MG63 (cell line): ENCODE measurements around the gene ZIC4. TPM values are rescaled to one million over a fixed set of nuclear protein-coding genes. Genes with fewer than 3 reads are reported as not detected.

Source experiments
- DNase-seq: peaks from one replicate; pipeline ENCODE4 v3.0.0-alpha.2; 2020
- H3K27me3 ChIP-seq: fragments of 250-450 bp; sonication (Bioruptor Pico); 2 replicates; pipeline ENCODE4 v1.5.1; 2020; ENCODE audit warnings: mild to moderate bottlenecking, moderate library complexity
- H3K36me3 ChIP-seq: fragments of 250-450 bp; sonication (Bioruptor Pico); 2 replicates; pipeline ENCODE4 v1.5.1; 2020; ENCODE audit warnings: mild to moderate bottlenecking, moderate library complexity
- H3K4me3 ChIP-seq: fragments of 250-450 bp; sonication (Bioruptor Pico); 2 replicates; pipeline ENCODE4 v1.5.1; 2020; ENCODE audit warnings: mild to moderate bottlenecking, moderate library complexity
- H3K9me3 ChIP-seq: fragments of 250-450 bp; sonication (Bioruptor Pico); 2 replicates; pipeline ENCODE4 v1.5.1; 2020; ENCODE audit warnings: mild to moderate bottlenecking, moderate library complexity
- total RNA-seq: library from RNA; depleted of rRNA; stranded (reverse); fragments of >200 nt; shearing (Covaris generic); gene quantifications from 2 replicates; pipeline ENCODE4 v1.2.3, GENCODE V29; 2014; ENCODE audit warnings: low replicate concordance

ZIC4 gene
- total RNA-seq, 1 experiment from 2014 or later: 2.2 TPM

DNA sequence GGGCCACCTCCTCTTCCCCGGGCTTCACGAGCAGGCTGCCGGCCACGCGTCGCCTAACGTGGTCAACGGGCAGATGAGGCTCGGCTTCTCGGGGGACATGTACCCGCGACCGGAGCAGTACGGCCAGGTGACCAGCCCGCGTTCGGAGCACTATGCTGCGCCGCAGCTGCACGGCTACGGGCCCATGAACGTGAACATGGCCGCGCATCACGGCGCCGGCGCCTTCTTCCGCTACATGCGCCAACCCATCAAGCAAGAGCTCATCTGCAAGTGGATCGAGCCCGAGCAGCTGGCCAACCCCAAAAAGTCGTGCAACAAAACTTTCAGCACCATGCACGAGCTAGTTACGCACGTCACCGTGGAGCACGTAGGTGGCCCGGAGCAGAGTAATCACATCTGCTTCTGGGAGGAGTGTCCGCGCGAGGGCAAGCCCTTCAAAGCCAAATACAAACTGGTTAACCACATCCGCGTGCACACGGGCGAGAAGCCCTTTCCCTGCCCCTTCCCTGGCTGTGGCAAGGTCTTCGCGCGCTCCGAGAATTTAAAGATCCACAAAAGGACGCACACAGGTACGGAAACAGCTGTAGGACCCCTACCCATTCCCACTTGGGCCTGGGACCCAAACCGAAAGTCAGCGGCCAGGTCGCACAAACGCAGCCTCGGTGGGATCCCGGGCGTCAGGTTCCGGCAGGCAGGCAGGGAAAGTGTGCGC is 4.3 kb upstream of the ZIC4 start:
- DNase-seq: peak; percentile 76
- peak overlapping the region; percentile 73 for H3K4me3 ChIP-seq
- H3K27me3 ChIP-seq: no peaks in the 10 kb centered on the region
- H3K9me3 ChIP-seq: no peaks in the 10 kb centered on the region
- peaks cover 55% of the 10 kb centered on the region for H3K36me3 ChIP-seq

DNA sequence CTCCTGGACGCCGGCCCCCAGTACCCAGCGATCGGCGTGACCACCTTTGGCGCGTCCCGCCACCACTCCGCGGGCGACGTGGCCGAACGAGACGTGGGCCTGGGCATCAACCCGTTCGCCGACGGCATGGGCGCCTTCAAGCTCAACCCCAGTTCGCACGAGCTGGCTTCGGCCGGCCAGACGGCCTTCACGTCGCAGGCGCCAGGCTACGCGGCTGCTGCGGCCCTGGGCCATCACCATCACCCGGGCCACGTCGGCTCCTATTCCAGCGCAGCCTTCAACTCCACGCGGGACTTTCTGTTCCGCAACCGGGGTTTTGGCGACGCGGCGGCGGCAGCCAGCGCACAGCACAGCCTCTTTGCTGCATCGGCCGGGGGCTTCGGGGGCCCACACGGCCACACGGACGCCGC is 3.8 kb upstream of the ZIC4 start:
- peak overlapping the region; percentile 73 for H3K4me3 ChIP-seq
- H3K27me3 ChIP-seq: no peaks in the 10 kb centered on the region

DNA sequence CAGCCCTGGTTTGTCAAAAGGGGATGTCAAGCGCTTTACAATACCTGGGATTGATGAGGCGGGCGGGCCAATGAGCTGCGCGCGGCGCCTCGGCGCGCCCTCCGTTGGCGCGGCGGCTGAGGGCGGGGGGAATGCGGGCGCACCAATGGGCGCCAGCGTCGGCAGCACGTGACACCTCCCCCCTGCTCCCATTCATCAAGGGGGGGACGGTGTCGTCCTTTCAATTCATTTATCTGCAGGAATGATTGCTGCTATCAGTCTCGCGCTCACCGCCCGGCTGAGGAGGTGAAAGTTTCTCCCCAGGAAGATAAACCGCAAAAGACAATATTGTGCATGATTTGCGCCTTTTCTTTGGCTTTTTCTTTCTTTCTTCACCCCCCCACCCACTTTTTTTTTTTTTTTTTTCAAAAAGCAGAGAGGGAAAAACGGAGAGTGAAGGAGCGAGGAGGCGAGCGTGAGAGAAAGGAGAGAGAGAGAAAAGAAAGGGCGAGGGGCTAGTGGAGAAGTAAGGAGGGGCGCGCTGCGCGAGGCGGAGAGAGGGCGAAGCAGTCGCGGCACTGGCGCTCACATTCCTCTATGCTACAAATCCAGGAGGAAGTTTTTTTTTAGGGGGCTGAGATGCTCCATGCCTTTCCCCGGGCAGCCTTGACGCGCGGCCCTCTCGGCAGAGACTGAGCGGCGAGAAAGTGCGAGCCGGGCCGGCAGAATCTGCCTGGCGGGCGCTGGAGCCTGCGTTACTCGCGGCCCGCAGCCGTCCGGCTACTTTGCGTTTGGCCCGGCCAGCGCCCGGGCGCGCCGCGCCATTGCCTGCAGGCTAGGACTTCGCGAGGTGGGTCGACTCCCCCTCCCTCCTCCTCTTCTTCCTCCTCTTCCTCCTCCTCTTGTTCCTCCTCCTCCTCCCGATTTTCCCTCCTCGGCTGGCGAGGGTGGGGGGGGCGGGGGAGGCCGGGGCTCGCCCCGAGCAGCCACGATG is 3.1 kb upstream of the ZIC4 start, which contains the start of gene ZIC1:
TSS of gene ZIC1 (plus strand) at position 223 of the 973 bp plus-strand sequence. CDS start at position 971, 748 bp downstream.
- DNase-seq: peak; percentile 94
- no peaks in the 10 kb centered on the region for H3K9me3 ChIP-seq
- peaks cover 43% of the 10 kb centered on the region for H3K36me3 ChIP-seq
- peak within 1 kb of the TSS; percentile 73 for H3K4me3 ChIP-seq
- no peaks in the 10 kb centered on the region for H3K27me3 ChIP-seq

More for the DNA sequence above, 3.8 kb upstream of the ZIC4 start:
- Histone ChIP-seq H3K9me3 (no peaks in the 10 kb centered on the region), H3K36me3 (peaks cover 50% of the 10 kb centered on the region)
- DNase-seq: no peak

DNA sequence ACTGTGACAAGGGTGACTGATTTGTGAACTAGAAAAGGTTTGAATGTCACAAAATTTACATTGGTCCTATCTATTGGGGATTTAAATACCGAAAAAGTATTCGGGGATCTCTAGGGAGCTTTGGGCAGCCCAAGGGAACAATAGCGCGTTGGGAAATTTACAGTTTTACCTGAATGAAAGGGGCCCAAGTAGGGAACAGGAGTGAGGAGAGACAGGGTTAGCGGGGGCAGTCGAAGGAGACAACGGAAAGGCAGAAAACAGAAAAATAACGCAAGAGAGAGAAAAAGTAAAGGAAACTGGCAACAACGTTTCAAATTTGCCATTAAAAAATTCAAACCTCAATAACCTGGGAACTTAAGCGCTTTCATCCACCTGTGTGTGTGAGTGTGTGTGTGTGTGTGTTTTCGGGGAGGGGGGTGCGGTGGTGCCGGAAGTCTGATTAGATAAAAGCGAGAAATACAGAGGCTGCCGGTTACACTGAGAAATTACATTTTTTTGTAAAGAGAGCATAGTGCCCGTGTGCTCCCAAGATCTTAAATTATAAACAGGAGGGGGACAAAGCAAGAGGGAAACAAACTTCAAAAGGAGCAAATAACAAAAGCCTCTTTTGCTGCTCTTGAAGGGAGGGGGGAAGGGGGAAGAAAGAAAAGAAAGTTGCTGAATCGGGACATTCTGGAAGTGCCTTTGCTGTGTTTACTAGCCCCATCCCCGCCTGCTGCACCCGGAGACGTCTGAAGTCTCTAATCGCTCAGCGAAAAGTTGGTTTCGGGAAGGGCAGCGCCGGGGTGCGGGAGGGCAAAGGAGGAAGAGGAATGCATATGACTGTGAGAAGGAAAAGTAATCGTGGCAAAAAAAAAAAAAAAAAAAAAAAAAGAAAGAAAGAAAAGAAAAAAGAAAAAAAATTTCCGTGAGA is 2.1 kb upstream of the ZIC4 start:
- peaks cover 35% of the 10 kb centered on the region for H3K36me3 ChIP-seq
- no peaks in the 10 kb centered on the region for H3K27me3 ChIP-seq
- H3K9me3 ChIP-seq: no peaks in the 10 kb centered on the region
- peak overlapping the region; percentile 73 for H3K4me3 ChIP-seq
- peak; percentile 78 for DNase-seq

DNA sequence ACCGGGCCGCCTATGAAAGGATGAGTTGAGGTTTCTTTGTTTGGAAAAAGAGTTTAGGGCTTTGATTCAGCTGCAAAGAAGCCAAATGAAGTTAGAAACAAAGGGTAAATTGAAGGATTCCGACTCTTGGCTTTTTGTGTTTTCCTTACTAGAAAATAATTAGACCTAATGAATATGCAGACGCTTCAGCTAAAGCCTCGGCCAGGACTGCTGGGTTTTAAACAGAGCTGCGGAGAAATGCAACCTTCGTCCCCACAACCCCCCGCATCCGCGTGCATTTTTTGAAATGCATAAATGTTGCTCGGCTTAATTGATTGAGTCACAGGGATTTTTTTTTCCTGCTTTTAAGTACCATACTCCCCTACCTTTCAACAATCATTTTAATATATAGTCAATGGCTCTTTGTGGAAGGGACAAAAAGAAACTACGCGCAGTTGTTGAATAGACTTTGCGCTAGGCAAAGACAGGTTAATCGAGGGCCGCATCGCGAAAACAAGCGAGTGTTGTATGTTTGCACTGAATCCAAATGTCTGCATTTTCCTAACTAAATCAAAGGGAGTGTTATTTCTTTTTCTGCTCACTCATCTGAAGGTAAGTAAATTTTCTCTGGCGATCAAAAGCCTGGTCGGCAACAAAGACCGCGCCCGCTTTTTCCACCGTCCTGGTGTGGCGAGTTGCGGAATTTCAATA is 1.3 kb upstream of the ZIC4 start:
- Histone ChIP-seq H3K9me3 (no peaks in the 10 kb centered on the region), H3K4me3 (peak overlapping the region; percentile 73), H3K27me3 (no peaks in the 10 kb centered on the region), H3K36me3 (peaks cover 27% of the 10 kb centered on the region)
- DNase-seq: peak; percentile 50

DNA sequence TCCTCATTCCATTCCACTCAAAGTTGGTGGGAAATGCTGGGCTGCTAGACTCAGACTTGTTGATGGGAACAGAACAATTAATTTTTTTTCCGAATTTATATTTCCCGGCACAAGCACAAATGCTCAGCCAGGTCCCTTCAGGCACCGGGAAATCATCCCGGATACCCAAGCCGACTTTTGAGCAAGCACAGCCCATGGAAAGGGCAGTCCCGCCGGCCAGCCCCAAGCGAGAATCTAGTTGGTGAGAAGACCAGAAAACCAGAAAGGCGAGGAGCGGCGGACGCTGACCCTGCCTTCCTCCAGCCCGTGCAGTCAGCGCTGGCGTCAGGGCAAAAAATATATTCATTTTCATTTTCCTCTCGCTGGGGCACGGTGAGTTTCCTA is 763 bp upstream of the ZIC4 start:
- DNase-seq: peak; percentile 65
- no peaks in the 10 kb centered on the region for H3K9me3 ChIP-seq
- peak overlapping the region; percentile 73 for H3K4me3 ChIP-seq
- H3K27me3 ChIP-seq: no peaks in the 10 kb centered on the region
- peaks cover 21% of the 10 kb centered on the region for H3K36me3 ChIP-seq

DNA sequence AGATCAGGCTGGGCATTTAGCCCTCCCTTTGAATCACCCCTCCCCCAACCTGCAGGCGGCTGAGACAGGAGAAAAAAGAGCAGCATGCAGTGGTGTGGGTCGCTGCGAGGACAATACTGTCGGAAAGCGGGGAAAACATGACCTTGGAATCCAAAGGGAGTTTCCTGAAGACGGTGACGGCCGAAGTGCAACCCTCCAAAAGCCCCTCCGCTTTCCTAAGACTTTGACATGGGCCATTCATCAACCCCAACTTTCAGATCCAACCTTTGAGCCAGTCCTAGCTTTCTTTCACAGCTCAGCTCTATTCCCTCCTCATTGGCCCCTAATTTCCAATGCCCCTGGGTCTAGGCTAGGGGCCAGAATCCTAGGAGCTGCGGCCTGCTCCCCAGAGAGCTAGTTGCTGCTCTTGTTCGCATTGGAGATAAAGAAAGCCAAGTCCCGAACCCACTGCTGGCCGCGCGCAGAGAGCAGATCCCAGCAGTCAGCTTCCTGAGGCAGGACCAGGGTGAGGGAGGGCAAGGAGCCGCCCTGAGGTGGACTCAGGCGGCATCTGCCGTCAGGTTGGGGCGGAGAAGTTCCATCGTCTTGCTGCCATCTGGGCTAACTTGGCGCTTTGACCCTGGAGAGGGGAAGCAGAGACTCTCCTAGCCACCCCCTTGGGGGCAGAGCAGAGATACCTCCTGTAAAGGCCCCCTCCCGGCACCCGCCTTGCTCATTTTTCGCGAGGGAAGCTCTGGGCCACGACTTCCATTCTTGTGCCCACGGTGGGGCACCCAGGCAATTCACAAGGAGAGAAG is 914 bp downstream of the ZIC4 start:
- H3K4me3 ChIP-seq: no peak overlapping the region
- H3K36me3 ChIP-seq: peaks cover 15% of the 10 kb centered on the region
- no peaks in the 10 kb centered on the region for H3K27me3 ChIP-seq
- DNase-seq: no peak
- H3K9me3 ChIP-seq: no peaks in the 10 kb centered on the region

DNA sequence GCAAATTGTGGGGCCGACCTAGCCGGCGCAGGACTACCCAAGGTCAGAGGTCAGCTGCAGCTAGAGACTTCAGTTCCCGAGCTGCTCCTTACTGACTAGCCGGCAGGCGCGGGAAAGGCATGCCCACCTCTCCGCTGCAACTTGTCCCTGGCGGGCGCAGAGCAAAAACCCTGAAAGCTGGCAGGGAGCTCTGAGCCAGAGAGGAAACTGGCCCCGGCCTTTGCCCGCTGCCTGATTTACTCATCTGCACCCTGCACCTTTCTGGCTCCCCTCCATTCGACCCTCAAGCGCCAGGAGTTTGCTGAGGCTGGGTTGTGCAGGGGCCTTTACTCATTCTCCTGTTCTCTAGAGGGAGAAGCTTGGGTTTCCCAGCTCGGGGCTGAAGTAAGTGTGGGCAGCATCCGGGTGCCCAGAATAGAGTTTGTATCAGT is 1.5 kb downstream of the ZIC4 start:
- H3K27me3 ChIP-seq: no peaks in the 10 kb centered on the region
- H3K36me3 ChIP-seq: peaks cover 16% of the 10 kb centered on the region
- no peak for DNase-seq
- no peaks in the 10 kb centered on the region for H3K9me3 ChIP-seq
- no peak overlapping the region for H3K4me3 ChIP-seq

DNA sequence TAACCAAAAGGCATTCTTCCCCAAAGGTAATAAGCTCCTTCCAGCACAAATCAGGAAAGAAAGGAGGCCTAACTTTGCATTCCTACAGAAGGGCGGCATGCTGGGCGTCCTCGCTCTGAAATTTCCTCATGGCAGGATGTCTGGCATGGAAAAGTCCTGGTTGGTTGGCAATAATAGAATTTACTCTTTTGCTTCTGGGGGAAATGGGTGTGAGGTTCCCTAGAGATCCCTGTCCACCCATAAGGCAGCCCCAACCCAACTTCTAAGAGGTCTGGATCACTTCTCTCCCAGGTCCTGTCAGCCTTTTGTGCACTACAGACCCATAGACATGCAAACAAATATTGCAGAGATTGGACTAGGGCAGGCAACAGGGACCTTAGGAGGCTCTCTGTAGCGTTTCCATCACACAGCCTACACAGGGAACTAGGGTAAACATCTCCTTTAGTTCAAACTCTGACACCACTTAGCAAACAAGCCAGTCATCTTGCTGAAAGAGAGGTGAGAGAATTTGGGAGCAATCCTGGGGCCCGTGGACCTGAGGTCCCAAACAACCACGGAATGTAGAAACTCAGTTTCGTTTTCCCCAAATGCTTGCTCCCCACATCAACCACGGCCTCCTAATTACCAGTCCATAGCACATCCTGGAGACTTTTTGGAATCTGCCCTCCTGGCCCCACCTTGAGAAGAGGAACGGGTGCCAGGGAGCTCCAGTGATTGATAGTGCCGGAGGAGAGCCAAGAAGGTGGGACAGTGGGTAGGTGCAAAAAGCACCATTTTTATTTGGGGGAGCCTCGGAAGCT is 2.1 kb downstream of the ZIC4 start:
- no peaks in the 10 kb centered on the region for H3K9me3 ChIP-seq
- no peak for DNase-seq
- H3K36me3 ChIP-seq: peaks cover 20% of the 10 kb centered on the region
- no peaks in the 10 kb centered on the region for H3K27me3 ChIP-seq
- H3K4me3 ChIP-seq: no peak overlapping the region

DNA sequence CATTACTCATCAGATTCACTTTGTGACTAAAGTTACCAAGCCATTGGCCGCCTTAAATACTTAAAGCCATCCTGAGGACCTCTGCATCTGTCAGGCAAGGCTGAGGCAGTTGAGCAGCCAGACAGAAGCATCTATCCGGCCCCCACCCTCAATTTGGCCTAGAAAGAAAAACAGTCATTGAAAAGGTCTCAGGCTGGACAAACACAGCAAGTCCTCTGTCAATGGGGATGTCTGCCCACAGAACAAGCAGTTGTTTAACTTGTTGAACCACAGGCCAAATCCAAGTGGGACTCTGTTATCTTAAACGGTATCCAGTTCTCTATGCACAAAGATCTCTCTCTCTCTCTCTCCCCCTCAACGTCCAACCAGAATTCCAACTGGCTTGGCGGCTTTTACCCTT is 2.8 kb downstream of the ZIC4 start:
- H3K27me3 ChIP-seq: no peaks in the 10 kb centered on the region
- no peak overlapping the region for H3K4me3 ChIP-seq
- peaks cover 24% of the 10 kb centered on the region for H3K36me3 ChIP-seq
- no peak for DNase-seq
- no peaks in the 10 kb centered on the region for H3K9me3 ChIP-seq

DNA sequence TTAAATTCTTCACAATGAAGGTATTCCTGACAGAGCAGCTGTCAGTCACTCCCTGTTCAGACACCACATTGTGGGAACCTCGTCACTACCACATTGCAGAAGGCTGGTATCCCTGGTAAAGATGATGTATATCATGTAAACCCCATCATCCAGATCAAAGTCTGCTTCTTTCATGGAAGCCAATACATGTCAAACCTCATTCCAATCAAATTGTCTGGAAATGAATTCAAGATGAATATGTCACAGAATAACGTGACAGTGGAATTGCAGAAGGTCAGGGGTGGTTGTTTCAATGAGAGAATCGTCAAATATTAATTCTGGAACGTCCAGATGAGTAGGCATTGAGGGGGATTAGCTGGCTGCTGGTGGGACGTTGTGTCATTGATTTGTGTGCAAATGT is 4.2 kb downstream of the ZIC4 start:
- no peak overlapping the region for H3K4me3 ChIP-seq
- no peaks in the 10 kb centered on the region for H3K27me3 ChIP-seq
- H3K9me3 ChIP-seq: no peaks in the 10 kb centered on the region
- peaks cover 30% of the 10 kb centered on the region for H3K36me3 ChIP-seq
- DNase-seq: no peak

DNA sequence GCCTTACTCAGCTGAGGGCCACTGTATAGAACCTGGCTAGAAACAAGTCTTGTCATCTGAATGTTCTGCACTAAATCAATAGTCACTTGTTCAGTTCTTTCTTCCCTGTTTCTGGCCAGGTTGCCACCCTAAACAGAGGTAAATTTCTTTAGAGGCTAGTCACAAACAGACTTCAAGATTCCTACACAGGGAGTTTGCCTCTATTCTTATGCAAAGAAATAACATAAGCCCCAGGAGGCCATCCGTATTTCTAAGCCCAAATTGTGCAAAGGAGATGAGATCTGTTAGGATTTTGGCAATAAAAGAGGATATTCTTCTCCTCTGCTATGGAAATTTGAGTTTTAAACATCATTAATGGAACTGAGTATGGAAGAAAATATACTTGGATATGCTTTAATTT is 4.9 kb downstream of the ZIC4 start:
- no peaks in the 10 kb centered on the region for H3K9me3 ChIP-seq
- H3K27me3 ChIP-seq: no peaks in the 10 kb centered on the region
- no peak overlapping the region for H3K4me3 ChIP-seq
- H3K36me3 ChIP-seq: peaks cover 31% of the 10 kb centered on the region
- no peak for DNase-seq

DNA sequence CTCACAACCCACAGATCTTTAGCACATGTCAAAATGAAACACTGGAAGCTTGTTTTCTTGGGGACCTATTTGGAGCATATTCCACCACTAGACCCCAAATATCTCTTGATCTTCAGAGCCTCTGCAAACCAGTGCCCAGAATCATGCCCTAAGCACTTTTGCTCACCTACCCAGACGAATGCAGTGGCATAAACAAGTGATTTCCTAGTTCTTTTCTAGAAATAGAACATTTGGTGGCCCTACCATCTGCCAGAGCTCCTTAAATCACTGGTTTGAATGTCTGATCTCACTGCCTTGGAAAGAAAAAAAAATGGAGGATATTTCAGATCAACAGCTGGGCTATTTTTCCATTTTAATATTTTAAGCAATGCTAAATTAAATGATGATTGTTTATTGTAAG is 5.3 kb downstream of the ZIC4 start:
- H3K4me3 ChIP-seq: no peak overlapping the region
- peaks cover 36% of the 10 kb centered on the region for H3K36me3 ChIP-seq
- no peaks in the 10 kb centered on the region for H3K9me3 ChIP-seq
- no peaks in the 10 kb centered on the region for H3K27me3 ChIP-seq
- DNase-seq: no peak

DNA sequence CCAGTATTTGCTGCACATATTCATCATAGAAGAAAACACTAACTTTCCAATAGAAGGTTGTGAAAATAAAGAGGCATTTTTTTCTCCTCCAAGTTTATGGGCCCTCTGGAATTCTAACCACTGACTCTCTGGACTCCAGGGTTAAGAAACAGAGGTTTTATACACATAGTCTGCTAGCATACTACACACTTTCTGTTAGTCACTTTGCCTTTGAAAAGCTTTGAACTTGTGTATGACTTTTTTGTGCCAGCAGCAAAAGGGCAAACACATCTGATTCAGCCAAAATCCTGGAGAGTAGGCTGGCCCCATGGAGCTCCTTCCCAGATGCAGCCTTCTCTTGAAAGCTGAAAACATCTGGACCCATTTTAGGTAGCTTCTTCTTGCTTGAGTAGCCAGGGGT is 6.2 kb downstream of the ZIC4 start:
- H3K4me3 ChIP-seq: no peak overlapping the region
- DNase-seq: no peak
- no peaks in the 10 kb centered on the region for H3K9me3 ChIP-seq
- H3K36me3 ChIP-seq: peaks cover 43% of the 10 kb centered on the region
- no peaks in the 10 kb centered on the region for H3K27me3 ChIP-seq
